A673 (cell line): ENCODE measurements around the gene ARAP3.

ENCODE experiments used
- EZH2 ChIP-seq: fragments of 200-600 bp; sonication (generic); IDR thresholded peaks from 2 replicates; pipeline ENCODE4 v1.6.1; 2017; ENCODE audit warnings: borderline replicate concordance, low read depth, mild to moderate bottlenecking, mixed read lengths, antibody characterized with exemption, low read length; ENCODE audit not compliant: poor library complexity, severe bottlenecking
- TF ChIP-seq, protein P1 (sequence below): fragments of 300-800, 200-600 bp; sonication (generic); conservative IDR thresholded peaks from 2 replicates; pipeline ENCODE4 v1.5.1; 2017; ENCODE audit warnings: low read depth, mild to moderate bottlenecking, antibody characterized with exemption, low read length, moderate library complexity, mixed read lengths

DNA sequence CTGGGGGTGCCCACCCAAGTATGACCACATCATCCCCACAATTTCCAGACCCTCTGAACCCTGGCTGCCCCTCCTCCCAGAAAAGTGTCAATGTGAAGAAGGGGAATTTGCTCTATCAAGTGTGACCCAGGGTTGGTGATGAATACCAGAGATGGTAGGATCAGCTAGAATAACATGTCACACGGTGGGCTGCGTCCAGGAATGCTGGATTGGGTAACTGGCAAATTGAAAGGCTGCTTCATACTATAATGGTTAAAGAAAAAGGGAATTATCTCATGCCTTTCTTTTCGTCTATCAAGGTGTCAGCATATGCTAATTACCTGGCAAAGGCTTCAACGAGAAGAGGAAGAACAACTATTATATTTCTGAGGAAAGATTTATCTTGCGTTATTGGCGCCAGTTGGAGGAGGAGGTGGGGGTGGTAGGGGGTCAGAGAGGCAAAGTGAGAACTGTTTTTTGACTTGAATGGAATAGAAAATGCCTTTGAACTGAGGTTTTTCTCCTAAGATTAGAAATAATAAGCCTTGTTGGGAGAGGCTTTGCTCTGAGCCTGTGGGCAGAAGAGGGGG, 27.8 kb upstream of the ARAP3 start:
- no peak for TF ChIP-seq EZH2
- TF ChIP-seq, protein P1, sequence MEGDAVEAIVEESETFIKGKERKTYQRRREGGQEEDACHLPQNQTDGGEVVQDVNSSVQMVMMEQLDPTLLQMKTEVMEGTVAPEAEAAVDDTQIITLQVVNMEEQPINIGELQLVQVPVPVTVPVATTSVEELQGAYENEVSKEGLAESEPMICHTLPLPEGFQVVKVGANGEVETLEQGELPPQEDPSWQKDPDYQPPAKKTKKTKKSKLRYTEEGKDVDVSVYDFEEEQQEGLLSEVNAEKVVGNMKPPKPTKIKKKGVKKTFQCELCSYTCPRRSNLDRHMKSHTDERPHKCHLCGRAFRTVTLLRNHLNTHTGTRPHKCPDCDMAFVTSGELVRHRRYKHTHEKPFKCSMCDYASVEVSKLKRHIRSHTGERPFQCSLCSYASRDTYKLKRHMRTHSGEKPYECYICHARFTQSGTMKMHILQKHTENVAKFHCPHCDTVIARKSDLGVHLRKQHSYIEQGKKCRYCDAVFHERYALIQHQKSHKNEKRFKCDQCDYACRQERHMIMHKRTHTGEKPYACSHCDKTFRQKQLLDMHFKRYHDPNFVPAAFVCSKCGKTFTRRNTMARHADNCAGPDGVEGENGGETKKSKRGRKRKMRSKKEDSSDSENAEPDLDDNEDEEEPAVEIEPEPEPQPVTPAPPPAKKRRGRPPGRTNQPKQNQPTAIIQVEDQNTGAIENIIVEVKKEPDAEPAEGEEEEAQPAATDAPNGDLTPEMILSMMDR: no peak
